ENCODE data around the gene PDGFC. TPM values are rescaled to one million over a fixed set of nuclear protein-coding genes. Genes with fewer than 3 reads are reported as not detected.

PDGFC gene
- total RNA-seq, 1 donor from 2014 or later, result not detected

GRCh38 chr4:156865451-156865850, 106.1 kb downstream of the PDGFC start:
- no peak for TF ChIP-seq CTCF (IDR thresholded peaks at IDR 0.05)

GRCh38 chr4:156858071-156858470, 113.5 kb downstream of the PDGFC start:
- intact Hi-C loops (cut with micrococcal nuclease), result no loop called here
- ChIA-PET CTCF (no interaction called here), POLR2A (no interaction called here)
- H3K4me3 Mint-ChIP-seq, result no peak overlapping the region
- ATAC-seq (ENCODE audit: low read depth), result no peak
- DNase-seq, result no peak
- H3K9me3 Mint-ChIP-seq, result no peaks in the 10 kb centered on the region
- H3K27ac Mint-ChIP-seq, result no peak overlapping the region
- H3K4me1 Mint-ChIP-seq, result no peaks in the 10 kb centered on the region
- no peak for TF ChIP-seq CTCF (IDR thresholded peaks at IDR 0.05)
- H3K36me3 Mint-ChIP-seq (ENCODE audit: low read depth), result no peaks in the 10 kb centered on the region
- H3K27me3 Mint-ChIP-seq, result no peaks in the 10 kb centered on the region

More at GRCh38 chr4:156865451-156865850, 106.1 kb downstream of the PDGFC start:
- H3K36me3 Mint-ChIP-seq (ENCODE audit: low read depth), result no peaks in the 10 kb centered on the region
- ChIA-PET CTCF (no interaction called here), POLR2A (no interaction called here)
- H3K9me3 Mint-ChIP-seq, result no peaks in the 10 kb centered on the region
- H3K4me1 Mint-ChIP-seq, result no peaks in the 10 kb centered on the region
- ATAC-seq (ENCODE audit: low read depth) (no peak), DNase-seq (no peak)
- intact Hi-C loops (cut with micrococcal nuclease), result no loop called here
- H3K4me3 Mint-ChIP-seq, result no peak overlapping the region
- H3K27ac Mint-ChIP-seq, result no peak overlapping the region
- H3K27me3 Mint-ChIP-seq, result no peaks in the 10 kb centered on the region

- Mint-ChIP-seq H3K4me3 (no peak overlapping the region), H3K4me1 (no peaks in the 10 kb centered on the region), H3K36me3 (ENCODE audit: low read depth) (no peaks in the 10 kb centered on the region), H3K27ac (no peak overlapping the region), H3K9me3 (peaks cover 17% of the 10 kb centered on the region), H3K27me3 (no peaks in the 10 kb centered on the region)
- no peak for TF ChIP-seq CTCF (IDR thresholded peaks at IDR 0.05)
- ATAC-seq (ENCODE audit: low read depth) (no peak), DNase-seq (no peak)
- CTCF ChIA-PET, result no interaction called here
- POLR2A ChIA-PET, result no interaction called here
- intact Hi-C loops (cut with micrococcal nuclease), result no loop called here
Observed at GRCh38 chr4:156838761-156839160, 132.8 kb downstream of the PDGFC start.

GRCh38 chr4:156837625-156838345, 133.8 kb downstream of the PDGFC start:
- no peaks in the 10 kb centered on the region for H3K36me3 Mint-ChIP-seq (ENCODE audit: low read depth)

DNA sequence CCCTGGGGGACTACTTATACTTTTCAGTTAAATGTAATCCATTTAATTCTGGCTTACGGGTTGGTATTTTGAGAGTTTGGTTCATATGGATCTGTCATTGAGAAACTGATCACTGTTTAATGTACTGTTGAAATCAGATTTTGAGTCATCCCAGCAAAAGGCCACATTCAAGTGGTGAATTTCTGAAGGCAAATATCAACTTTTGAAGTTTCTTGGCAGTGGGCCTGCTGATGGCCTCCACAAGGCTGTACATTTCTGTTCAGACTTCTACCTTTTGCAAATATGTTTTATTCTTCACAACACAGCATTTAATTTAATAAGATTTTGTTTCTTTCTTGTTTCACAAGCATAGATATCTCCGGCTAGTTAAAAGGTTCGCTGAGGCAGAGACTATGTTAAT, 138.7 kb downstream of the PDGFC start:
- Mint-ChIP-seq H3K9me3 (peaks cover 3% of the 10 kb centered on the region), H3K36me3 (ENCODE audit: low read depth) (no peaks in the 10 kb centered on the region), H3K27ac (no peak overlapping the region), H3K4me3 (no peak overlapping the region), H3K27me3 (no peaks in the 10 kb centered on the region), H3K4me1 (no peaks in the 10 kb centered on the region)
- ChIA-PET CTCF (no interaction called here), POLR2A (no interaction called here)
- ATAC-seq (ENCODE audit: low read depth), result no peak
- DNase-seq, result no peak
- TF ChIP-seq CTCF (IDR thresholded peaks at IDR 0.05), result no peak
- intact Hi-C loops (cut with micrococcal nuclease), result no loop called here

More at GRCh38 chr4:156837625-156838345, 133.8 kb downstream of the PDGFC start:
- DNase-seq (no peak), ATAC-seq (ENCODE audit: low read depth) (no peak)
- H3K4me3 Mint-ChIP-seq, result no peak overlapping the region
- POLR2A ChIA-PET, result no interaction called here
- no peak for TF ChIP-seq CTCF (IDR thresholded peaks at IDR 0.05)
- H3K27me3 Mint-ChIP-seq, result no peaks in the 10 kb centered on the region
- CTCF ChIA-PET, result no interaction called here
- intact Hi-C loops (cut with micrococcal nuclease), result no loop called here
- peaks cover 17% of the 10 kb centered on the region for H3K9me3 Mint-ChIP-seq
- no peaks in the 10 kb centered on the region for H3K4me1 Mint-ChIP-seq
- no peak overlapping the region for H3K27ac Mint-ChIP-seq
